Endodermal cell (in vitro differentiated cells): Measurements from ENCODE around the gene HTR1D. TPM values are rescaled to one million over a fixed set of nuclear protein-coding genes. Genes with fewer than 3 reads are reported as not detected.

Source experiments
- DNase-seq: peaks from one replicate; pipeline ENCODE4 v3.0.0-alpha.2; 2017
- H3K27ac ChIP-seq: 2 replicates; pipeline ENCODE4 v1.5.1; 2013; ENCODE audit warnings: mild to moderate bottlenecking, low read depth, low read length, moderate library complexity
- H3K27me3 ChIP-seq: 2 replicates; pipeline ENCODE4 v1.6.1; 2013; ENCODE audit warnings: mild to moderate bottlenecking, low read length, moderate library complexity; ENCODE audit not compliant: insufficient read depth, control insufficient read depth, poor library complexity, severe bottlenecking
- H3K36me3 ChIP-seq: 2 replicates; pipeline ENCODE4 v1.7.0; 2013; ENCODE audit warnings: mild to moderate bottlenecking, low read length, moderate library complexity; ENCODE audit not compliant: control insufficient read depth, insufficient read depth
- H3K4me1 ChIP-seq: one replicate; pipeline ENCODE4 v1.7.0; 2013; ENCODE audit warnings: low read length; ENCODE audit not compliant: control insufficient read depth, insufficient read depth
- H3K4me3 ChIP-seq: 2 replicates; pipeline ENCODE4 v1.5.1; 2013; ENCODE audit warnings: mild to moderate bottlenecking, low read length, moderate library complexity
- H3K9ac ChIP-seq: 2 replicates; pipeline ENCODE4 v1.6.1; 2013; ENCODE audit warnings: mild to moderate bottlenecking, low read length, moderate library complexity; ENCODE audit not compliant: poor library complexity, severe bottlenecking; ENCODE audit errors: extremely low read depth
- H3K9me3 ChIP-seq: 2 replicates; pipeline ENCODE4 v1.6.1; 2013; ENCODE audit warnings: mild to moderate bottlenecking, low read length, moderate library complexity; ENCODE audit not compliant: control insufficient read depth
- H3K27ac Mint-ChIP-seq: 2 replicates; pipeline ENCODE4 v1.8.0; 2020; ENCODE audit warnings: mixed read lengths
- H3K27me3 Mint-ChIP-seq: 2 replicates; pipeline ENCODE4 v1.8.0; 2021; ENCODE audit warnings: mild to moderate bottlenecking, mixed read lengths; ENCODE audit not compliant: insufficient read depth
- H3K36me3 Mint-ChIP-seq: 2 replicates; pipeline ENCODE4 v1.8.0; 2020; ENCODE audit warnings: low read depth, mixed read lengths
- H3K4me1 Mint-ChIP-seq: 2 replicates; pipeline ENCODE4 v1.8.0; 2020; ENCODE audit warnings: mixed read lengths
- H3K4me3 Mint-ChIP-seq: 2 replicates; pipeline ENCODE4 v1.8.0; 2020; ENCODE audit warnings: mild to moderate bottlenecking, moderate library complexity, mixed read lengths
- H3K9me3 Mint-ChIP-seq: 2 replicates; pipeline ENCODE4 v1.8.0; 2020; ENCODE audit warnings: mild to moderate bottlenecking, mixed read lengths
- CTCF ChIP-seq: fragments of 200-600 bp; sonication (generic); conservative IDR thresholded peaks from 2 replicates; pipeline ENCODE4 v1.5.0; 2021; ENCODE audit warnings: antibody characterized with exemption, mild to moderate bottlenecking
- WGBS, 2 experiments: methylation state at CpG; one replicate each; pipeline versions ENCODE4 v1.1.5 to v1.1.7; 2013; ENCODE audit warnings: missing lambda C conversion rate in 2 of 2, mixed read lengths in 1 of 2; ENCODE audit not compliant: insufficient coverage in 1 of 2, insufficient read length in 1 of 2; 5-methylcytosine and 5-hydroxymethylcytosine counted together
- total RNA-seq, 2 donors: library from RNA; stranded (reverse); fragmentation: NEBNext Ultra II Directional in 1 of 2; extraction: Animal tissue kit (Norgen Biotek cat#: 25700) in 1 of 2; gene quantifications; 2 replicates in 1 of 2; 3 replicates in 1 of 2; pipeline ENCODE4 v1.2.1, GENCODE V29; 2021

Gene HTR1D
- total RNA-seq, 2 donors from 2014 or later, result 2.9 to 4.1 TPM

GRCh38 chr1:23163395-23163794, 53.9 kb downstream of the HTR1D start:
- H3K9me3 ChIP-seq, result no peaks in the 10 kb centered on the region
- WGBS, 2 experiments, result 97 to 100% methylated on average over 1 to 3 of the region's 3 CpGs
- no peak overlapping the region for H3K9ac ChIP-seq
- no peak overlapping the region for H3K27ac ChIP-seq
- Mint-ChIP-seq H3K27ac (no peak overlapping the region), H3K36me3 (peaks cover 2% of the 10 kb centered on the region), H3K27me3 (no peaks in the 10 kb centered on the region), H3K4me3 (no peak overlapping the region), H3K9me3 (no peaks in the 10 kb centered on the region), H3K4me1 (peaks cover 7% of the 10 kb centered on the region)
- no peak for TF ChIP-seq CTCF
- H3K36me3 ChIP-seq, result peaks cover 8% of the 10 kb centered on the region
- no peaks in the 10 kb centered on the region for H3K27me3 ChIP-seq
- no peak overlapping the region for H3K4me3 ChIP-seq
- H3K4me1 ChIP-seq, result no peaks in the 10 kb centered on the region
- no peak for DNase-seq

GRCh38 chr1:23159963-23160877, 57.1 kb downstream of the HTR1D start:
- Mint-ChIP-seq H3K36me3 (no peaks in the 10 kb centered on the region), H3K27me3 (no peaks in the 10 kb centered on the region), H3K4me1 (peaks cover 5% of the 10 kb centered on the region), H3K4me3 (no peak overlapping the region), H3K9me3 (no peaks in the 10 kb centered on the region), H3K27ac (no peak overlapping the region)
- H3K27ac ChIP-seq, result no peak overlapping the region
- 93 to 100% methylated on average over 1 to 5 of the region's 5 CpGs for WGBS, 2 experiments
- H3K4me1 ChIP-seq, result no peaks in the 10 kb centered on the region
- TF ChIP-seq CTCF, result no peak
- no peak overlapping the region for H3K9ac ChIP-seq
- H3K27me3 ChIP-seq, result no peaks in the 10 kb centered on the region
- no peak for DNase-seq
- H3K36me3 ChIP-seq, result peaks cover 3% of the 10 kb centered on the region
- H3K9me3 ChIP-seq, result no peaks in the 10 kb centered on the region
- no peak overlapping the region for H3K4me3 ChIP-seq

- Mint-ChIP-seq H3K27ac (no peak overlapping the region), H3K4me1 (peaks cover 7% of the 10 kb centered on the region), H3K4me3 (no peak overlapping the region), H3K9me3 (no peaks in the 10 kb centered on the region), H3K36me3 (peaks cover 3% of the 10 kb centered on the region), H3K27me3 (no peaks in the 10 kb centered on the region)
- Histone ChIP-seq H3K4me3 (no peak overlapping the region), H3K36me3 (no peaks in the 10 kb centered on the region), H3K4me1 (no peaks in the 10 kb centered on the region), H3K9ac (no peak overlapping the region), H3K9me3 (no peaks in the 10 kb centered on the region), H3K27ac (no peak overlapping the region), H3K27me3 (no peaks in the 10 kb centered on the region)
- no peak for DNase-seq
- no peak for TF ChIP-seq CTCF
- WGBS, 2 experiments, result 96 to 100% methylated on average over 4 of the region's 4 CpGs
Measured at GRCh38 chr1:23156940-23157339, 60.4 kb downstream of the HTR1D start.
